HG03139 (cell line): ENCODE measurements around the gene MLLT3.
"Not testable (repeated sequence)": the region's sequence is repeated elsewhere in the genome, so short reads cannot be mapped to it uniquely, and the experiment has no call there.

Experiments used
- ATAC-seq: cut with Tn5 transposase; IDR thresholded peaks from one replicate; pipeline ENCODE4 v1.9.1; 2021; ENCODE audit not compliant: unreplicated experiment

MLLT3 gene

GRCh38 chr9:20599195-20599594 is 23.1 kb downstream of the MLLT3 start:
- ATAC-seq = no peak

- no peak for ATAC-seq
Measured at GRCh38 chr9:20598367-20598766, 23.9 kb downstream of the MLLT3 start.

- no peak for ATAC-seq
Measured at GRCh38 chr9:20597862-20598261, 24.4 kb downstream of the MLLT3 start.

- ATAC-seq = no peak
Measured at GRCh38 chr9:20594608-20595007, 27.7 kb downstream of the MLLT3 start.

GRCh38 chr9:20593537-20593936 is 28.8 kb downstream of the MLLT3 start:
- no peak for ATAC-seq

- no peak for ATAC-seq
Measured at GRCh38 chr9:20593105-20593504, 29.2 kb downstream of the MLLT3 start.

- no peak for ATAC-seq
Measured at GRCh38 chr9:20592673-20593072, 29.6 kb downstream of the MLLT3 start.

GRCh38 chr9:20591223-20591622 is 31.1 kb downstream of the MLLT3 start:
- no peak for ATAC-seq

- ATAC-seq = no peak
Measured at GRCh38 chr9:20584968-20585643, 37.2 kb downstream of the MLLT3 start.

GRCh38 chr9:20583088-20583487 is 39.2 kb downstream of the MLLT3 start:
- not testable (repeated sequence) for ATAC-seq

GRCh38 chr9:20582150-20582549 is 40.1 kb downstream of the MLLT3 start:
- ATAC-seq = no peak

- ATAC-seq = no peak
Measured at GRCh38 chr9:20580673-20581072, 41.6 kb downstream of the MLLT3 start.

GRCh38 chr9:20579524-20580314 is 42.6 kb downstream of the MLLT3 start:
- no peak for ATAC-seq

GRCh38 chr9:20573023-20573422 is 49.3 kb downstream of the MLLT3 start:
- no peak for ATAC-seq

GRCh38 chr9:20570756-20571155 is 51.5 kb downstream of the MLLT3 start:
- no peak for ATAC-seq

- no peak for ATAC-seq
Measured at GRCh38 chr9:20570087-20570486, 52.2 kb downstream of the MLLT3 start.

- no peak for ATAC-seq
Measured at GRCh38 chr9:20569525-20569924, 52.8 kb downstream of the MLLT3 start.

- ATAC-seq = no peak
Measured at GRCh38 chr9:20568400-20568799, 53.9 kb downstream of the MLLT3 start.

- ATAC-seq = no peak
Measured at GRCh38 chr9:20566401-20566800, 55.9 kb downstream of the MLLT3 start.

- ATAC-seq = no peak
Measured at GRCh38 chr9:20564650-20565049, 57.6 kb downstream of the MLLT3 start.

GRCh38 chr9:20563917-20564316 is 58.4 kb downstream of the MLLT3 start:
- ATAC-seq = no peak

- no peak for ATAC-seq
Measured at GRCh38 chr9:20562051-20562450, 60.2 kb downstream of the MLLT3 start.

GRCh38 chr9:20561531-20561930 is 60.8 kb downstream of the MLLT3 start:
- ATAC-seq = no peak
